Measurements from ENCODE around the gene TMEM87B. TPM values are rescaled to one million over a fixed set of nuclear protein-coding genes. Genes with fewer than 3 reads are reported as not detected.

TMEM87B gene
- total RNA-seq (10 to 100 TPM; 11.0 to 23.8 (median 13.2) TPM), polyA plus RNA-seq (10 to 100 TPM in 1 of 2 donors, 1 to 10 TPM in 1; 7.1 to 18.4 TPM)
- long read RNA-seq, donor 1, full-length matches to known transcripts: 4 of 7 reads
- long read RNA-seq, donor 1, partial matches to known transcripts: 1 of 7 reads
- long read RNA-seq, donor 1, other reads (novel, unspliced or antisense): 2 of 7 reads
- long read RNA-seq, donor 2, partial matches to known transcripts: 0 of 1 reads
- long read RNA-seq, donor 2, other reads (novel, unspliced or antisense): 0 of 1 reads
- long read RNA-seq, donor 3, full-length matches to known transcripts: 11 of 16 reads
- long read RNA-seq, donor 3, partial matches to known transcripts: 3 of 16 reads
- long read RNA-seq, donor 3, other reads (novel, unspliced or antisense): 2 of 16 reads

DNA sequence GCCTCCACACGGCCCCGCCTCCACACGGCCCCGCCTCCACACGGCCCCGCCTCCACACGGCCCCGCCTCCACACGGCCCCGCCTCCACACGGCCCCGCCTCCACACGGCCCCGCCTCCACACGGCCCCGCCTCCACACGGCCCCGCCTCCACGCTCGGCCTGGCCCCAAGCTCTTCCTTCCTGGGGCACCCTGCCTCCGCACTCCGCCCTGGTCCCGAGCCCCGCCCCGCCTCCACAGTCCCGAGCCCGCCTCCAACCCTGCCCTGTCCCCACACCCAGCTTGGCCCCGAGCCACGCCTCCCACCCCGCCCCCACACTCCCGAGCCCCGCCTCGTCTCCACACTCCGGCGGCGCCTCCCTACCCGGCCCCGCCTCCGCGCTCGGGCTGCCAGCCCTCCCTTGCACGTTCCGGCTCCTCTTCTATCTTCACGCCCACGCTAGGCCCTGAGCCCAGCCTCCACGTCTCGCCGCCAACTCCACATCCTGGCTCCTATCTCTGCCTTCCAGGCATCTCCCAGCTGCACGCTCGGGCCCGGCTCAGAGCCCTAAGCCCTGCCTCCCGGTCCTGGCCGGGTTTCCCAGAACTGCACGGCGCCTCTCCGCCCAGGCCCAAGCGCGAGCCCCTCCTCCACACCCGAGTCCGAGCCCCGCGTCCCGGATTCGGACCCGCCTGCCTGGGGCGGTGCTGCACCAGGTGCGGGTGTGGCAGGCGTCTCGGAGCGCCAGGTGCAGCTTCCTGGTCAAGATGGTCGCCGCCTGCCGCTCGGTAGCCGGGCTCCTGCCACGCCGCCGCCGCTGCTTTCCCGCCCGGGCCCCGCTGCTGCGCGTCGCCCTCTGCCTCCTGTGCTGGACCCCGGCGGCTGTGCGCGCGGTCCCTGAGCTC is at the start of gene TMEM87B:
Gene TMEM87B, plus strand, starts transcription at position 423 of the 883 bp plus-strand sequence. Its CDS starts 323 bp downstream, at position 746.
- peak; percentile 49 for TF ChIP-seq POLR2A (IDR thresholded peaks at IDR 0.05)
- no peak for TF ChIP-seq EP300 (IDR thresholded peaks at IDR 0.05)
- no peak for TF ChIP-seq CTCF (IDR thresholded peaks at IDR 0.05)
- no peaks in the 10 kb centered on the region for H3K36me3 ChIP-seq

GRCh38 chr2:112005406-112006075 is 49.5 kb upstream of the TMEM87B start:
- Histone ChIP-seq H3K9me3 (no peaks in the 10 kb centered on the region), H3K36me3 (no peaks in the 10 kb centered on the region), H3K27ac (no peak overlapping the region), H3K27me3 (no peaks in the 10 kb centered on the region), H3K4me3 (no peak overlapping the region), H3K4me1 (ENCODE audit: insufficient read depth) (peaks cover 2% of the 10 kb centered on the region)
- 91 to 98% (median 95%) methylated on average over 5 of the region's 5 CpGs for WGBS, 3 donors
- DNase-seq: no peak
- intact Hi-C loops (cut with DNase I): no loop called here
- TF ChIP-seq EP300 (IDR thresholded peaks at IDR 0.05) (no peak), POLR2A (IDR thresholded peaks at IDR 0.05) (no peak), CTCF (IDR thresholded peaks at IDR 0.05) (no peak)

More for the DNA sequence above, at the start of gene TMEM87B:
- WGBS, 3 donors: 0 to 1% (median 0%) methylated on average over 58 to 81 of the region's 90 CpGs
- peak within 1 kb of the TSS; percentile 86 for H3K4me3 ChIP-seq
- no peaks in the 10 kb centered on the region for H3K9me3 ChIP-seq
- intact Hi-C loops (cut with DNase I): loop anchor here in 1 of 4 donors (10.0 kb wide), 1 partner anchor 200 kb away; the partner anchor contains the start of gene ZC3H8
- H3K27me3 ChIP-seq: no peaks in the 10 kb centered on the region
- H3K27ac ChIP-seq: peak within 1 kb of the TSS; percentile 70 to 94
- peaks cover 8% of the 10 kb centered on the region for H3K4me1 ChIP-seq (ENCODE audit: insufficient read depth)
- peak; percentile 98 to 100 (median 99) for DNase-seq

- intact Hi-C loops (cut with DNase I): no loop called here
- 67 to 86% (median 82%) methylated on average over 4 of the region's 4 CpGs for WGBS, 3 donors
- H3K36me3 ChIP-seq: no peaks in the 10 kb centered on the region
- DNase-seq: no peak
- no peaks in the 10 kb centered on the region for H3K27me3 ChIP-seq
- no peak overlapping the region for H3K4me3 ChIP-seq
- TF ChIP-seq CTCF (IDR thresholded peaks at IDR 0.05) (no peak), EP300 (IDR thresholded peaks at IDR 0.05) (no peak), POLR2A (IDR thresholded peaks at IDR 0.05) (no peak)
- H3K27ac ChIP-seq: no peak overlapping the region
- peaks cover 2% of the 10 kb centered on the region for H3K4me1 ChIP-seq (ENCODE audit: insufficient read depth)
- H3K9me3 ChIP-seq: no peaks in the 10 kb centered on the region
Measured at GRCh38 chr2:112006076-112006410, 49.0 kb upstream of the TMEM87B start.

DNA sequence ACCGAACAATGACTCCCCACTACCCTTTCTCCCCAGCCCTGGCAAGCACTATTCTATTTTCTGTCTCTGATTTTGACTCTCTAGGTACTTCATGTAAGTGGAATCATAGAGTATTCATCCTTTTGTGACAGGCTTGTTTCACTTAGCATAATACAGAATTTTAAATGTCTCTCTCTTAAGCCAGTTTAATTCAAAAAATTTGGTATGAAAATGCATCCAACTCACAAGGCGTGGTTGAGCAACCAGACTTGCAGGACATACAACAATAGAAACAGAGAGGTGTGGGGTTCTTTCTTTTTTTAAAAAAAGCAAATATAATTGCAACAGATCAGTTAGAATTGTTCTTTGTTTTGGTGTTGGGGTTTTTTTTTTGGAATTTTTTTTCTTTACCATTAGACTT is 47.6 kb upstream of the TMEM87B start:
- H3K4me3 ChIP-seq: no peak overlapping the region
- H3K4me1 ChIP-seq (ENCODE audit: insufficient read depth): no peaks in the 10 kb centered on the region
- H3K9me3 ChIP-seq: no peaks in the 10 kb centered on the region
- intact Hi-C loops (cut with DNase I): no loop called here
- WGBS, 3 donors: 93 to 99% (median 96%) methylated on average over 2 of the region's 2 CpGs
- H3K36me3 ChIP-seq: no peaks in the 10 kb centered on the region
- H3K27me3 ChIP-seq: no peaks in the 10 kb centered on the region
- DNase-seq: no peak
- no peak overlapping the region for H3K27ac ChIP-seq
- TF ChIP-seq CTCF (IDR thresholded peaks at IDR 0.05) (no peak), POLR2A (IDR thresholded peaks at IDR 0.05) (no peak), EP300 (IDR thresholded peaks at IDR 0.05) (no peak)

Measured in ovary (tissue), 10 donors.